Measurements from ENCODE around the gene TMEM54. TPM values are rescaled to one million over a fixed set of nuclear protein-coding genes. Genes with fewer than 3 reads are reported as not detected.

Gene TMEM54
- 27.6 to 46.9 TPM (median 41.7 TPM) in 5 replicates for total RNA-seq (2022; extraction: Qiagen RNA extraction; ENCODE audit: low read depth)

DNA sequence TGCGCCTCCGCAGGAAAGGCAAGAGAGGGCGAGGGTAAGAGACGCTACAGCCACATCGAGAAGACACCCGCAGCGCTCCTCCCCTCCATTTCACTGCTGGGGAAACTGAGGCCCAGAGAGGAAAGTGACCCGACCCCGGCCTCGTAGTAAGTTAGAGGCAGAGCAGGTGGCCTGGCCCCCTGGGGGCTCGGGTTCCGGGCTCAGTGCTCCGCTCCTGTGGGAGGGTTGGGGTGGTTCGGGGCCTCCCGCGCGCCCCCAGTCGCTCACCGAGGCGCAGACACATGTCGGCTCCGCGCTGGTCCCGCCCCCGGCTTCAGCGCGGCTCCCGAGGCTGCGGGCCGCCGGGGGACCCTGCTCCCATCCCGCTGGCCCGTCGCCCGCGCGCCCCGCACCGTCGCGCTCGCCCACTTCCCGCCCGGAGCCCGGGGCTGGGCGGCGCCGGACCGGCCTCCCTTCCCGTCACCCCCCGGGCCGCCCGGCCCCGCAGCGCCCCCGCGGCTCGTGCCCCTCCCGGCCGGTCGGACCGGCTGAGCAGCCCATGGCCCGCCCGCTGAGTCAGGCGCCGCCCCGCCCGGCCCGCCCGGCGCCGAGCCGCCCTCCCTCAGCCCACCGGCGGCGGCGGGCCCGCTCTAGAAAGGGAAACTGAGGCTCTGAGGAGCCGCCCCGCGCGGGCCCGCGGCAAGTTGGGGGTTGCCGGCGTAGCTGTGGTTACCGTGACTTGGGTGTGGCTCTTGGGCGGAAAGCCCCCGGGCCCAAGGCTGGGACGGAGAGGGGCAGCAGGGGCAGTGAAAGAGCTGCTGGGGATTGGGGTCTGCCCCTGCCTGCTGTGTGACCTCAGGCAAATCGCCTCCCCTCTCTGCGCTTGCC lies at the start of gene TMEM54:
TMEM54 (minus strand) TSS at position 434 of the 867 bp plus-strand sequence; CDS start at position 283, 151 bp downstream.

GRCh38 chr1:32886004-32886827 lies 15.0 kb downstream of the TMEM54 start, which contains the start of gene HPCA:
TSS of gene HPCA (plus strand) at chr1:32886491. CDS start at chr1:32888899, 2,408 bp downstream.

DNA sequence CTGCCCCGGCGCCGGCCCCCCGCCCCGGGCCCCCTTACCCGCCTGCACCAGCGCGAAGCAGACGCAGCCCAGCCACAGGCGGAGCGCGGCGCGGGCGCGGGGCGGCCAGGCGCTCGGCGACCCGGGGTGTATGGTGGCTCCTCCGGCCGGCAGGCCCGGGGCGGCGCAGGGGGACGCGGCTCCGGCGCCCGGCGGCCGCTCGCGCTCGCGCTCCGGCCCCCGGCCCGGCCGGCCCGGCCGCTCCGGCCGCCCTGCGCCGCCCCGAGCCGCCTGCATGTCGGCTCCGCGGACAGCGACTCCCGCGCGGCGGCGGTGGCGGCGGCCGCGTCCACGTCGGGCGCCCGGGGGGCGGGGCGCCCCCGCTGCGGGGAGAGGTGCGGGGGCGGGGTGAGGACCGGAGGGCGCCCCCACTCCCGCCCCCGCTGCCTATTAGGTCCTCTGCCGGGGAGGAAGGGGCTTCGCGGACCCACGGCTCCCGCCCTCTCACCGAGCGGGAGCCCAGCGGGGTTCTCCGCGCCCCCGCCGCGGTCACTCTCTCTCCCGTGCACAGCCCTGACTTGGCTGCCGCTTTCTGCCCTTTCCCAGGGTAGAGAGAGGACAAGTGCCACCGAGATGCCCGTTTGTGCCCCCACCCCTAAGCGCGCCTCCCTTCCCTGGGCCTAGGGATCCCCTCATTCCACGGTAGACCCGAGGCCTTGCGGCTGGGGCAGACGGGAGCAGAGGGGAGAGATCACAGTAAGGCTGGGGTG lies 30.4 kb downstream of the TMEM54 start, which contains the start of gene FNDC5:
FNDC5 (minus strand) TSS at position 298 of the 749 bp plus-strand sequence.

Other genes with a start within 250 kb of the TMEM54 start
- 8.7 to 13.8 TPM (median 10.9 TPM) in 5 replicates for gene SYNC, start 198.6 kb downstream of the TMEM54 start, total RNA-seq (2022; extraction: Qiagen RNA extraction; ENCODE audit: low read depth)
- gene YARS1, start 84.0 kb downstream of the TMEM54 start, total RNA-seq (2022; extraction: Qiagen RNA extraction; ENCODE audit: low read depth), result 66.3 to 99.1 TPM (median 79.8 TPM) in 5 replicates
- gene S100PBP, start 83.7 kb downstream of the TMEM54 start, total RNA-seq (2022; extraction: Qiagen RNA extraction; ENCODE audit: low read depth), result 13.3 to 16.3 TPM (median 14.2 TPM) in 5 replicates
- gene FNDC5, start 30.5 kb downstream of the TMEM54 start, total RNA-seq (2022; extraction: Qiagen RNA extraction; ENCODE audit: low read depth), result 0.38 to 0.95 TPM (median 0.76 TPM) in 5 replicates
- 0.17 to 0.64 TPM (median 0.32 TPM) in 4 of 5 replicates, not detected in the other for gene HPCA, start 14.9 kb downstream of the TMEM54 start, total RNA-seq (2022; extraction: Qiagen RNA extraction; ENCODE audit: low read depth)
- 18.9 to 24.1 TPM (median 23.2 TPM) in 5 replicates for gene RNF19B, start 63.4 kb upstream of the TMEM54 start, total RNA-seq (2022; extraction: Qiagen RNA extraction; ENCODE audit: low read depth)
- gene AK2, start 135.5 kb upstream of the TMEM54 start, total RNA-seq (2022; extraction: Qiagen RNA extraction; ENCODE audit: low read depth), result 148 to 164 TPM (median 156 TPM) in 5 replicates
- 0.45 to 1.2 TPM (median 0.77 TPM) in 5 replicates for gene AZIN2, start 179.8 kb upstream of the TMEM54 start, total RNA-seq (2022; extraction: Qiagen RNA extraction; ENCODE audit: low read depth)